KBM-7 (cell line): ENCODE measurements around the gene ATP9A.

ENCODE experiments used
- DNase-seq: peaks from one replicate; pipeline ENCODE4 v3.0.0-alpha.2; 2015
- in situ Hi-C: fragments of 300-500 bp; cut with MboI; formaldehyde crosslinking; loops from 2 replicates; pipeline ENCODE4 v1.14.3; 2020; ENCODE audit warnings: low sequenced_read_pairs, low pct_unique_long_range_greater_than_20kb, mixed read lengths

Gene ATP9A

DNA sequence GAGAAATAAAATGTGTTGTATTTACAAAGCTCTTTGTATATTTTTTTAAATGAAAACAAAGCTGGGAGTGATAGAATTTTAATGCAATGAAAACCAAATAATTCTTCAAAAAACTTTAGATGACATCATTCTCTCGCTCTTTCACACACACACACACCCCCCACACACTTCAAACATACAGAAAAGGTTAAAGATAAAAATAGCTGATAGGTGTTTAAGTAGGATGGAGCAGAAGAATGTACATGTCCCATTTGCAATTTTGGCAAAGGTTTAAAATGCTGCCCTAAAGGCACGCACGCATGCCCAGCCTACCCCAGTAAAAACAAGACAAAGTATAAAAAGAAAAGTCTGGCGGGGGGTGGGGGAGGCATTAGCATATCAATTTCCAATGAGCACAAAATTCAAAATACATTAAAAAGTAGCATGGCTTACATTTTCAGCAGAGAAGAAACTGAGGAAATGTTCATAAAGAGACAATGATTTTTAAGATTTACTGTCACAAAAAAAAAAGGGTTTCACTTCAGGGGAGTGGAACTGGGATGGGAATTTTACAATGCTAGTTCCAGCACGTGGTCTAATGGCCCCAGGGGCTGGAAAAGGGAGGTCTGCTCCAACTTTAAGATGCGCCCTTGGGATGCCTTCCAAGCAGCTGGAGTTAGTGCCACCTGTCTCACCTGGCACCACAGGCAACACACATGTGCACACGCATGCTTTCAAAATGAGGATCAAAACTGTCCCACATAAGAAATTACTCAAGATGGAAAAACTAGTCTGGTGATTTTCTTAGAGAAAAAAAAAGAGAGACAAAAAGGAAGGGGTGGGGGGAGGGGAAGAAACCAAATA is 170.6 kb downstream of the ATP9A start:
- in situ Hi-C loops: loop anchor here (25.0 kb wide), 1 partner anchor 210 kb away; no protein-coding TSS in a partner anchor
- DNase-seq: no peak

GRCh38 chr20:51596668-51597388 is 171.4 kb downstream of the ATP9A start:
- in situ Hi-C loops: loop anchor here (25.0 kb wide), 1 partner anchor 210 kb away; no protein-coding TSS in a partner anchor
- DNase-seq: no peak

DNA sequence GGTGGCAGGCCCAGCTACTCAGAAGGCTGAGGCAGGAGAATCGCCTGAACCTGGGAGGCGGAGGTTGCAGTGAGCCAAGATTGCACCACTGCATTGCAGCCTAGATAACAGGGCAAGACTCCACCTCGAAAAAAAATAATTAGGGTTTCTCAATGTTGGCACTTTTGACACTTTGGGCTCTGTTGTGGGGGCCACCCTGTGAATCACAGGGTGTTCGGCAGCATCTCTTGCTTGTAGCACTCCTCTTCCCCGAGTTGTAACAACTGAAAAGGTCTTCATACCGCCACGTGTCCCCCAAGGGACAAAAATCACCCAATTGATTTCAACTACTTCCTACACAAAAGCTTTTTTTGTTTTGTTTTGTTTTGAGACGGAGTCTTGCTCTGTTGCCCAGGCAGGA is 172.4 kb downstream of the ATP9A start:
- DNase-seq: no peak
- in situ Hi-C loops: loop anchor here (25.0 kb wide), 1 partner anchor 208 kb away; no protein-coding TSS in a partner anchor

- in situ Hi-C loops: loop anchor here (25.0 kb wide), 1 partner anchor 208 kb away; no protein-coding TSS in a partner anchor
- peak; percentile 91 for DNase-seq
Measured at GRCh38 chr20:51595058-51595532, 173.1 kb downstream of the ATP9A start.

- no peak for DNase-seq
- in situ Hi-C loops: loop anchor here (25.0 kb wide), 1 partner anchor 207 kb away; no protein-coding TSS in a partner anchor
Measured at GRCh38 chr20:51594236-51595057, 173.7 kb downstream of the ATP9A start.

DNA sequence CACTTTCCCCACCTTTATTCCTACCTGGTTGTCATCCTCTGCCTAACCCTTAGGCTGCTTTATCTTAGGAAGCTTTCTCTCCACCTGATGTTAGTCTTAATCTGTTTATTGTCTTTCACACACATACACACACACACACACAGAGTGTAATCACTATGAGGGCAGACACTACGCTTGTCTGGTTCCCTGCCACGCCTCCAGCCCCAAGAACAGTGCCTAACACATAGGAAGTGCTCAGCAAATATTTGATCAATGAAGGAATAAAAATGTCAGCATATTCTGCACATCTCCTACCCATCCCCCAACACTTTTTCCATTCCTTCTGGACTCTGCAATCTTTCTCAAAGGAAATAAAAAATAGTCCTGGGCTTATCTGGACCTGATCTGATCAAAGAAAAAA is 174.6 kb downstream of the ATP9A start:
- in situ Hi-C loops: loop anchor here (25.0 kb wide), 1 partner anchor 206 kb away; no protein-coding TSS in a partner anchor
- no peak for DNase-seq

DNA sequence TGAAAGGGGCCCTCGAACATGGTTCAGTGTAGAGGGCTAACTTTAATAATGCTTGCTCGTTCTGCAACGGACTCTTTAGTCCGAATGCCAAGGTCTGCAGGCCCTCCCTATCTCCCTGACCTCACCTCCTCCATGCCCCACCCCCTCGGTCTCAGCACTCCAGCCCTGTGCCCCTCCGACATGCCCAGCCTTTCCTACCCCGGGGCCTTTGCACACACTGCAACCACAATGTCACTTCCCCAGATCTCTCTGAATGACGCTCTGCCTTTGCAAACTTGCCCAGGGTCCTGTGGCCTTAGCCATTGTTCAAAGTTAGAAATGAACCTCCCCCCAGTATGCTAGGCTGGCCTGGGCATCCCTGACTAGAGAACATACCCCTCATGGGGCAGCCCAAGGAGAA is 175.6 kb downstream of the ATP9A start:
- in situ Hi-C loops: loop anchor here (25.0 kb wide), 1 partner anchor 205 kb away; no protein-coding TSS in a partner anchor
- no peak for DNase-seq

- in situ Hi-C loops: loop anchor here (25.0 kb wide), 1 partner anchor 205 kb away; no protein-coding TSS in a partner anchor
- DNase-seq: no peak
Measured at GRCh38 chr20:51591871-51592270, 176.3 kb downstream of the ATP9A start.

DNA sequence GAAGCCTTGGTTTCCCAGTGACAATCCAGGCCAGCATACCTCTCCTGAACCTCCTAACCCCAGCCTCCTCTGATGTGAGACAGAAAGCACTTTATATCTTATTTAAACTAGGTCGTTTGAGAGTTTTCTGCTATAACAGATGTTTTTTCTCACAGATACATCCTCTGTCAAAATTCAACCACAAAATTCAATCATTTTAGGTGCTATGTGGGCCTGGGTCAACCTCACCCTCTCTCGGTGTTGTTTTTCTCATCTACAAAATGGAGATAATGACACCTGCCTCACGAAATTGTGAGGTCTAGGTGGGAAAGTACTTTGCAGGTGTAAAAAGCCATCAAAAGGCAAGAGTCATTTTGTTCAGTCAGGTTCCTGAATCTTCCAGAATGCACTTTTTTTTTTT is 179.4 kb downstream of the ATP9A start:
- in situ Hi-C loops: loop anchor here (25.0 kb wide), 1 partner anchor 201 kb away; no protein-coding TSS in a partner anchor
- no peak for DNase-seq

DNA sequence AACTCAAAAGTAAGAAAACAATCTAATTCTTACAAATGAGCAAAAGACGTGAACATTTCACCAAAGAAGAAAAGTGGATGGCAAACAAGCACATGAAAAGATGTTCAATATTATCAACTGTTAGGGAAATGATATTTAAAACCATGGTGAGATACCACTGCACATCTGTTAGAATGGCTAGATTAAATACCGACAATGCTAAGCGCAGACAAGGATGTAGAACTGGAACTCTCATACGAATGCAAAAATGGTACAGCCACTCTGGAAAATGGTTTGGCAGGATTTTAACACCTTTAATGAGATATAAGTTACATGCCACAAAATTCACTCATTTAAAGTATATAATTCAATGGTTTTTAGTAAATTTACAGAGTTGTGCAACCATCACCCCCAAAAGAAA is 181.0 kb downstream of the ATP9A start:
- no peak for DNase-seq
- in situ Hi-C loops: loop anchor here (25.0 kb wide), 1 partner anchor 200 kb away; no protein-coding TSS in a partner anchor

GRCh38 chr20:51586005-51586440 is 182.2 kb downstream of the ATP9A start:
- in situ Hi-C loops: loop anchor here (25.0 kb wide), 1 partner anchor 199 kb away; no protein-coding TSS in a partner anchor
- no peak for DNase-seq

GRCh38 chr20:51585148-51585547 is 183.0 kb downstream of the ATP9A start:
- no peak for DNase-seq
- in situ Hi-C loops: loop anchor here (25.0 kb wide), 1 partner anchor 198 kb away; no protein-coding TSS in a partner anchor

GRCh38 chr20:51584737-51585136 is 183.5 kb downstream of the ATP9A start:
- no peak for DNase-seq
- in situ Hi-C loops: loop anchor here (25.0 kb wide), 1 partner anchor 197 kb away; no protein-coding TSS in a partner anchor

DNA sequence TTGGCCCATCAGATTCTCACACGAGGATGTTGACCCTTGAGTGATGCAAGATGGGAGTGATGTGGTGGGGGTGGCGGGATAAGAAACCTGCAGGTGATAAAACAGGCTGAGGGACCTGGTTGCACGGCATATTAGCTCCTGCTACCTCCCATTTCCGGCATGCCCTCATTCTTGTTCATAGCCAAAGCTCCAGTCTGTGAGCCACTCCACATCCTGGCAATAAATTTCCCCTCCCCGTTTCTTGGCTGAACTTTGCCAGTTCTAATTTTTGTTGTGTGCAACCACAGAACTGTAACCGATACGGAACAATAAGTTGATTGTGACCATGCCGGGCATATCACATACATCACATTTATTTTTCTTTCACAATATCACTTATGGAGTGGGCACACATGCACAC is 184.1 kb downstream of the ATP9A start:
- in situ Hi-C loops: loop anchor here (25.0 kb wide), 1 partner anchor 197 kb away; no protein-coding TSS in a partner anchor
- DNase-seq: no peak

DNA sequence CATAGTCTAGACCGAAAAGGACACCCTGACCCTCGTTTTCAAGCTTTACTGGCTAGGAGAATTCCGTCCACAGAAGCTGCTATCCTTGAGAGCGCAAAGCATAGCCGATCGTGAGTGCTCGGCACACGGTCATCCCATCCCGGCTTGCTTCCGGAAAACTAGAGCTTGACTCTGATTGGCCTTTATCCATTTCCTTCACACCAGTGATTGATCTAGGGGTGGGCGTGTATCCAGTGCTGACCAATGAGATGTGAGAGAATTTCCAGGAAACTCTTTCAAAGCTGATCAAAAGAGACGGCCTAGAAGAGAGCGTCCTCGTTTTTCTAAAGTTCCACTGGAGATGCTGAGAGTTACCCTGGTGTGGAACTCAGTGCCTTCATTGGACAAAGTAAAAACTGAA is 184.7 kb downstream of the ATP9A start:
- in situ Hi-C loops: loop anchor here (25.0 kb wide), 1 partner anchor 196 kb away; no protein-coding TSS in a partner anchor

DNA sequence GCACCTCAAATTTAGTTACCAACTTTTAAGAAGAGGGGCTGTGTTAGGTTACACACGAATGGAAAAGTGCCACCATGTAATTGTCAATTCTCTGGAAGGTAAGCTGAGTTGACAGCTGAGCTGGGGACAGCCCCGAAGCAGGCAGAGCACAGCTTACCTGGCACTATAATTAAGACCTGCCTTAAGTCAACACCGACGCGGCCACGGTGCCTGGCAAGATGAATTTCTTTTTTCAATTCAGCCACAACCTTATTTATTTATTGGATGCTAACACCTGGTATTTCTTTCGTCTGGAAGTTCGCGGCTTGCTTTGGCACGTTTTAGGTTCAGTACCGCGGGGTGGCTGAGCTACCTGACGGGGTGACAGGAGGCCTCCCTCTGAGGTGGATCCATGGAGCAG is 185.1 kb downstream of the ATP9A start:
- in situ Hi-C loops: loop anchor here (25.0 kb wide), 1 partner anchor 196 kb away; no protein-coding TSS in a partner anchor
- no peak for DNase-seq

More for the DNA sequence above, 184.7 kb downstream of the ATP9A start:
- DNase-seq: no peak

DNA sequence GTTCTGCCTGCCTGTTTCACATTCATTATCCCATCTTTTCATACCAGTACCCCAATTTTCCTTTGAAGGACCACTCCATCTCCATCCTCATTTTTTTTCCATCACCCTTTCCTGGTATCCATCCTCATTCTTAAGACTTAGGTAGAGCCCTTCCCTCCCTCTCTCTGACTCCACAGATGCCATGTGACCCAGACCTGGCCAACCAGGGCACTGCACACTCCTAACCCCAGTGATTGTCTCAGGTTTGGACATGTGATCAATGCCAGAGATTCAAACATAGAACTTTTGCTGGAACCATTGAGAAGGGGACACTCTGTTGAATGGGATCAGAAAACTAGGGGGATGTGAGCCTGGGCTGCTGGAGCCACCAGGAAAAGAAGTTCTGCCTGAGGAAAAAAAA is 186.6 kb downstream of the ATP9A start:
- no peak for DNase-seq
- in situ Hi-C loops: loop anchor here (25.0 kb wide), 1 partner anchor 194 kb away; no protein-coding TSS in a partner anchor

GRCh38 chr20:51579137-51579536 is 189.1 kb downstream of the ATP9A start:
- DNase-seq: no peak
- in situ Hi-C loops: loop anchor here (25.0 kb wide), 1 partner anchor 192 kb away; no protein-coding TSS in a partner anchor
